A673 (cell line): ENCODE results near the gene SMYD3. TPM values are rescaled to one million over a fixed set of nuclear protein-coding genes. Genes with fewer than 3 reads are reported as not detected.

Source experiments
- BruUV-seq: library from RNA; stranded (reverse); fragments of 400-500 nt; replicated peaks from 2 replicates; lab custom pipeline; 2021; lab: Mats Ljungman, UMichigan
- CTCF ChIA-PET: fragments of 300-600 bp; sonication (Branson Sonifier 250); formaldehyde crosslinking; loops from one replicate; lab custom pipeline; 2022; ENCODE audit warnings: antibody characterized with exemption; lab: Charles Lee
- POLR2A ChIA-PET: fragments of 300-600 bp; sonication (Branson Sonifier 250); formaldehyde crosslinking; loops from one replicate; lab custom pipeline; 2022; ENCODE audit warnings: antibody characterized with exemption; ENCODE audit not compliant: low non-redundant PET; lab: Charles Lee
- DNase-seq: peaks from one replicate; pipeline ENCODE4 v3.0.0-alpha.2; 2015; ENCODE audit warnings: low spot score
- H3K27ac ChIP-seq: fragments of 200-600 bp; sonication (generic); 2 replicates; pipeline ENCODE4 v1.5.1; 2016; ENCODE audit warnings: mixed run types, low read depth, mild to moderate bottlenecking, mixed read lengths, antibody characterized with exemption, low read length; ENCODE audit not compliant: poor library complexity, severe bottlenecking
- H3K27me3 ChIP-seq: fragments of 200-600 bp; sonication (generic); replicated peaks from 2 replicates; pipeline ENCODE4 v1.6.1; 2017; ENCODE audit warnings: mixed run types, low read depth, mild to moderate bottlenecking, mixed read lengths, antibody characterized with exemption, low read length; ENCODE audit not compliant: insufficient read depth, poor library complexity
- H3K36me3 ChIP-seq: fragments of 200-600 bp; sonication (generic); 2 replicates; pipeline ENCODE4 v1.6.1; 2016; ENCODE audit warnings: mixed run types, mild to moderate bottlenecking, mixed read lengths, antibody characterized with exemption, low read length; ENCODE audit not compliant: insufficient read depth, poor library complexity, severe bottlenecking
- H3K4me1 ChIP-seq: fragments of 200-600 bp; sonication (generic); 2 replicates; pipeline ENCODE4 v1.6.1; 2017; ENCODE audit warnings: mixed run types, mild to moderate bottlenecking, mixed read lengths, antibody characterized with exemption, low read length; ENCODE audit not compliant: insufficient read depth, poor library complexity, severe bottlenecking
- H3K4me3 ChIP-seq: fragments of 200-600 bp; sonication (generic); 2 replicates; pipeline ENCODE4 v1.5.1; 2016; ENCODE audit warnings: low read depth, mixed run types, mild to moderate bottlenecking, mixed read lengths, low read length; ENCODE audit not compliant: poor library complexity, severe bottlenecking
- H3K9me3 ChIP-seq: fragments of 200-600 bp; sonication (generic); 2 replicates; pipeline ENCODE4 v1.6.1; 2016; ENCODE audit warnings: mixed run types, low read depth, mild to moderate bottlenecking, mixed read lengths, antibody characterized with exemption, low read length; ENCODE audit not compliant: poor library complexity, severe bottlenecking
- EZH2 ChIP-seq: fragments of 200-600 bp; sonication (generic); IDR thresholded peaks from 2 replicates; pipeline ENCODE4 v1.6.1; 2017; ENCODE audit warnings: borderline replicate concordance, low read depth, mild to moderate bottlenecking, mixed read lengths, antibody characterized with exemption, low read length; ENCODE audit not compliant: poor library complexity, severe bottlenecking
- intact Hi-C: fragments of 100-400 bp; cut with micrococcal nuclease; formaldehyde crosslinking; loops from one replicate; pipeline ENCODE4 v1.10.0; 2022; ENCODE audit not compliant: unreplicated experiment
- total RNA-seq: library from RNA; stranded (reverse); gene quantifications from 2 replicates; pipeline ENCODE4 v1.2.3, GENCODE V29; 2021
- TF ChIP-seq, protein P1 (sequence below): fragments of 300-800, 200-600 bp; sonication (generic); conservative IDR thresholded peaks from 2 replicates; pipeline ENCODE4 v1.5.1; 2017; ENCODE audit warnings: low read depth, mild to moderate bottlenecking, antibody characterized with exemption, low read length, moderate library complexity, mixed read lengths

SMYD3 gene
- total RNA-seq, 1 experiment from 2014 or later: 29.0 TPM

DNA sequence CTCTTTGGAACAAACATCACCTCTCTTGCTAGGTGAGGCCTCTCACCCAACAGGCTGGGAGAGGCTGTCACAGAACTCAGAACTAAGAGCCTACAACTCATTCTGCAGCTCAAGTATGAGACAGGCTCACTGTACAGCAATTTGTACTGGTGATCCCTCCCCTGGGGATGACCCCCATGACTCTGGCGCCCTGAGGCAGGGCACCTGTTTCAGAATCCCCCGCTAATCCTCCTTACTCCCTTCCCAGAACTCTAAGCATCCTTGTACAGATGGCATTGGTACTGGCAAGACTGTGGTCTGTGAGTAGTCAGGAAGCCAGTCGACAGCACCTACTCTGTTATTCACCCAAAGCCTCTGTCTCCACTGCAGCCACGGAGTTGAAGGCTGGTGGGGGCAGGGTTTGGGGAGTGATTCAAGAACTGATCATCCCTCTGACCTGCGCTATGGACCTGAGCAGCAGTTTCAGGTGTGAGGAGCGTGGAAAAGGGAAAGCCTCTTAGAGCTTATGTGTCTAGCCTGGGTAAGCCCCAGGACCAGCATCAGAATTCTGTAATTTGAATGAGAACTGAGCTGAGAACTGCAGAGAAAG, 696.8 kb downstream of the SMYD3 start:
- BruUV-seq: no TSS peak

DNA sequence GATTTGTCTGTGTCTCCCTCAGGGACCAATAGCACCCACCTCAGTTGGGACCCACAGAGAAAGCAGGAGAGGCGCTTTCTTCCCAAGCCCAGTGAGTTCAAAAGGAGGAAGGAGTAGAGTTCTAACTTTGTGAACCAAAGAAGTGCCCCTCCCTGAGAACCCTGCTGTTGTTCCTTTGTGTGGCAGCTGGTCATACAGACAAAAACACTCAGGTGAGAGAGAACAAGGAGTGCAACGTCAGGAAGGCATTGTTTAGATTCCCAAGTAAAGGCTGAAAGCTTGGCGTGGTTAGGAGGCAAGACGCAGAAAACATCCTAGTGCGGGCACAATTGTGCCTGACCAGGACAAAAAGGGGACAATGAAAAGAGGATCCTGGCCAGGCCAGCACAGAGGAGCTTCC, 697.7 kb downstream of the SMYD3 start:
- POLR2A ChIA-PET: no interaction called here
- H3K27ac ChIP-seq: no peak overlapping the region
- peaks cover 3% of the 10 kb centered on the region for H3K4me1 ChIP-seq
- no peak for TF ChIP-seq EZH2
- TF ChIP-seq, protein P1, sequence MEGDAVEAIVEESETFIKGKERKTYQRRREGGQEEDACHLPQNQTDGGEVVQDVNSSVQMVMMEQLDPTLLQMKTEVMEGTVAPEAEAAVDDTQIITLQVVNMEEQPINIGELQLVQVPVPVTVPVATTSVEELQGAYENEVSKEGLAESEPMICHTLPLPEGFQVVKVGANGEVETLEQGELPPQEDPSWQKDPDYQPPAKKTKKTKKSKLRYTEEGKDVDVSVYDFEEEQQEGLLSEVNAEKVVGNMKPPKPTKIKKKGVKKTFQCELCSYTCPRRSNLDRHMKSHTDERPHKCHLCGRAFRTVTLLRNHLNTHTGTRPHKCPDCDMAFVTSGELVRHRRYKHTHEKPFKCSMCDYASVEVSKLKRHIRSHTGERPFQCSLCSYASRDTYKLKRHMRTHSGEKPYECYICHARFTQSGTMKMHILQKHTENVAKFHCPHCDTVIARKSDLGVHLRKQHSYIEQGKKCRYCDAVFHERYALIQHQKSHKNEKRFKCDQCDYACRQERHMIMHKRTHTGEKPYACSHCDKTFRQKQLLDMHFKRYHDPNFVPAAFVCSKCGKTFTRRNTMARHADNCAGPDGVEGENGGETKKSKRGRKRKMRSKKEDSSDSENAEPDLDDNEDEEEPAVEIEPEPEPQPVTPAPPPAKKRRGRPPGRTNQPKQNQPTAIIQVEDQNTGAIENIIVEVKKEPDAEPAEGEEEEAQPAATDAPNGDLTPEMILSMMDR: no peak
- H3K9me3 ChIP-seq: no peaks in the 10 kb centered on the region
- H3K4me3 ChIP-seq: no peak overlapping the region
- CTCF ChIA-PET: no interaction called here
- intact Hi-C loops: no loop called here
- H3K36me3 ChIP-seq: no peaks in the 10 kb centered on the region
- no peaks in the 10 kb centered on the region for H3K27me3 ChIP-seq
- no TSS peak for BruUV-seq
- DNase-seq: no peak

More for the DNA sequence above, 696.8 kb downstream of the SMYD3 start:
- Histone ChIP-seq H3K4me1 (peaks cover 3% of the 10 kb centered on the region), H3K9me3 (no peaks in the 10 kb centered on the region), H3K27me3 (no peaks in the 10 kb centered on the region), H3K27ac (no peak overlapping the region), H3K4me3 (no peak overlapping the region), H3K36me3 (no peaks in the 10 kb centered on the region)
- CTCF ChIA-PET: no interaction called here
- DNase-seq: no peak
- intact Hi-C loops: no loop called here
- TF ChIP-seq, protein P1: no peak
- TF ChIP-seq EZH2: no peak
- POLR2A ChIA-PET: no interaction called here

DNA sequence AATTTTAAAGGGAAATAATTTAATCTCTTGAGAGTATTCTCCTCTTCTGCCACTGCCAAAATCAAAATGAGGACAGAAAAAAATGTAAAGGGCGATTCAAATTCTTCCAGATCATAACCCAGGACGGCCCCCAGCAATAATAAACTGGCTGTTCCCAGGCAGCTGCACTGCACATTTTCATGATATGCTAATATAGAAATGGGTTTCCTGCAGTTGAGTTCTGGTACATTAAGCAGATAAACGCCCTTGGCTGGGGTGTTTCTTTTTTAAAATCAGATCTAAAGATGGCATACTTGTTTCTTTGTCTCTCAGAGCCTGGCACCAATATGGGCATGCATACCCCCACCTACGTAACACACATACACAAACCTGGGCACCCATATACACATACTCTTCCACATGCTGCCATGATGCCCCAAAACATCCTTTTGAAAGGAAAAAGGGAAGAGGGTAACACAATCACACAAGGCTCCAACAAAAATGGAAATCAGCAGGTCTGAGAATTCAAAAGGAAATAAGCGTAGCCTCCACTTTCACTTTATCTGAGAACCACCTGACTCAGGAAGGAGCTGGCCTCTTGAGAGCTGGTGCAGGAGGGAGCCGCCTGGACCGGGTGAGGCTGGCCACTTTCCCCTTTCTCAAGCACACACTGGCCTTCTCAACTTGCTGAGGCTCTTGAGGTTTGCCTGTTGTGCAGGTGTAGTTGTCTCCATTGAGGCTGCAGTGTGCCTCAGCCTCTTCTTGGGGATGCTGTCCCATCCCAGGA, 698.9 kb downstream of the SMYD3 start:
- H3K36me3 ChIP-seq: no peaks in the 10 kb centered on the region
- no TSS peak for BruUV-seq
- peaks cover 3% of the 10 kb centered on the region for H3K4me1 ChIP-seq
- ChIA-PET POLR2A (no interaction called here), CTCF (no interaction called here)
- TF ChIP-seq, protein P1: no peak
- no peak for TF ChIP-seq EZH2
- H3K27ac ChIP-seq: no peak overlapping the region
- H3K27me3 ChIP-seq: no peaks in the 10 kb centered on the region
- H3K9me3 ChIP-seq: no peaks in the 10 kb centered on the region
- DNase-seq: no peak
- intact Hi-C loops: no loop called here
- no peak overlapping the region for H3K4me3 ChIP-seq
